HepG2 (cell line): ENCODE measurements around the gene SLC43A1. TPM values are rescaled to one million over a fixed set of nuclear protein-coding genes. Genes with fewer than 3 reads are reported as not detected.

Experiments
- DBP ChIP-seq: sonication (generic); formaldehyde crosslinking; IDR thresholded peaks from 2 replicates; pipeline ENCODE4 v1.4.0; 2020; ENCODE audit warnings: missing genetic modification reagents; ENCODE audit errors: not compliant biosample characterization
- E2F2 ChIP-seq: sonication (generic); formaldehyde crosslinking; IDR thresholded peaks from 2 replicates; pipeline ENCODE4 v1.4.0; 2020; ENCODE audit warnings: missing genetic modification reagents, borderline replicate concordance
- HMG20B ChIP-seq: conservative IDR thresholded peaks from 2 replicates; pipeline ENCODE4 v1.6.1; 2016; ENCODE audit warnings: missing genetic modification reagents, missing compliant biosample characterization
- HNF1A ChIP-seq, 2 experiments: sonication (generic) in 1 of 2; formaldehyde crosslinking in 1 of 2; IDR thresholded peaks; 2 replicates each; pipeline versions ENCODE4 v1.4.0 to v1.6.1; 2016 to 2020; ENCODE audit warnings: borderline replicate concordance in 1 of 2, low read depth in 1 of 2, mild to moderate bottlenecking in 1 of 2, missing genetic modification reagents in 1 of 2
- MAFK ChIP-seq, 2 experiments: IDR thresholded peaks in 1 of 2; conservative IDR thresholded peaks in 1 of 2; 2 replicates each; pipeline ENCODE4 v1.6.1; 2011; ENCODE audit warnings: improper control_type of control experiment in 2 of 2, low read length in 2 of 2
- NONO ChIP-seq, 2 experiments: fragments of 450-650 bp in 1 of 2; sonication (generic) in 1 of 2; formaldehyde crosslinking in 1 of 2; IDR thresholded peaks in 1 of 2; conservative IDR thresholded peaks in 1 of 2; 2 replicates each; pipeline versions ENCODE4 v1.6.1 to v1.8.0; 2017 to 2022; ENCODE audit warnings: mild to moderate bottlenecking in 1 of 2, missing genetic modification reagents in 1 of 2, moderate library complexity in 1 of 2
- NPAS2 ChIP-seq: sonication (generic); formaldehyde crosslinking; IDR thresholded peaks from 2 replicates; pipeline ENCODE4 v1.8.0; 2022; ENCODE audit warnings: mild to moderate bottlenecking, missing genetic modification reagents, borderline replicate concordance
- PAX8 ChIP-seq: sonication (generic); formaldehyde crosslinking; IDR thresholded peaks from 2 replicates; pipeline ENCODE4 v1.8.0; 2022; ENCODE audit warnings: mild to moderate bottlenecking, missing genetic modification reagents, borderline replicate concordance
- RFXAP ChIP-seq: sonication (generic); formaldehyde crosslinking; IDR thresholded peaks from 2 replicates; pipeline ENCODE4 v1.4.0; 2020; ENCODE audit warnings: missing genetic modification reagents, borderline replicate concordance
- SALL1 ChIP-seq: sonication (generic); formaldehyde crosslinking; IDR thresholded peaks from 2 replicates; pipeline ENCODE4 v1.8.0; 2022; ENCODE audit warnings: mild to moderate bottlenecking, missing genetic modification reagents
- TARDBP ChIP-seq: sonication (generic); formaldehyde crosslinking; IDR thresholded peaks from 2 replicates; pipeline ENCODE4 v1.8.0; 2022; ENCODE audit warnings: mild to moderate bottlenecking, missing genetic modification reagents
- TGIF2 ChIP-seq: IDR thresholded peaks from 2 replicates; pipeline ENCODE4 v1.6.1; 2016; ENCODE audit warnings: control low read depth, missing compliant biosample characterization
- ZNF251 ChIP-seq: sonication (generic); formaldehyde crosslinking; IDR thresholded peaks from 2 replicates; pipeline ENCODE4 v1.9.0; 2021; ENCODE audit warnings: mild to moderate bottlenecking, missing genetic modification reagents
- ZNF274 ChIP-seq: sonication (generic); formaldehyde crosslinking; IDR thresholded peaks from 2 replicates; pipeline ENCODE4 v1.5.1; 2020; ENCODE audit warnings: mild to moderate bottlenecking, missing genetic modification reagents
- ZNF570 ChIP-seq: sonication (generic); formaldehyde crosslinking; IDR thresholded peaks from 2 replicates; pipeline ENCODE4 v1.4.0; 2020; ENCODE audit warnings: mild to moderate bottlenecking, missing genetic modification reagents, borderline replicate concordance
- polyA plus RNA-seq, 8 experiments: library from polyadenylated mRNA; depleted of rRNA in 3 of 8; stranded (reverse) in 7 of 8; unstranded in 1 of 8; fragments of >200 nt; fragmentation: Illumina TruSeq in 4 of 8; extraction: Trizol in 4 of 8; gene quantifications; 2 replicates each; pipeline versions ENCODE4 v1.2.1 to v1.2.3, GENCODE V29; 2011 to 2016; ENCODE audit warnings: low read depth in 4 of 8, missing spikeins in 1 of 8, mixed read lengths in 1 of 8; ENCODE audit not compliant: insufficient read depth in 1 of 8
- total RNA-seq, 5 experiments: library from RNA; depleted of rRNA; stranded (reverse); fragments of >200 nt; fragmentation: Illumina TruSeq; extraction: Trizol; gene quantifications; 2 replicates each; pipeline ENCODE4 v1.2.3, GENCODE V29; 2016; ENCODE audit warnings: low read depth in 1 of 5
- TF ChIP-seq, protein P1 (sequence below): sonication (generic); formaldehyde crosslinking; IDR thresholded peaks from 2 replicates; pipeline ENCODE4 v1.4.0; 2020; ENCODE audit warnings: missing genetic modification reagents
- TF ChIP-seq, protein P2 (sequence below): sonication (generic); formaldehyde crosslinking; IDR thresholded peaks from 2 replicates; pipeline ENCODE4 v1.4.0; 2020; ENCODE audit warnings: mild to moderate bottlenecking, missing genetic modification reagents

The SLC43A1 gene
- total and polyA plus RNA-seq, 2 of the 13 experiments (the other 11 are each of a cell fraction or from before 2014, with no cell fraction given) = 72.3 to 87.6 TPM

DNA sequence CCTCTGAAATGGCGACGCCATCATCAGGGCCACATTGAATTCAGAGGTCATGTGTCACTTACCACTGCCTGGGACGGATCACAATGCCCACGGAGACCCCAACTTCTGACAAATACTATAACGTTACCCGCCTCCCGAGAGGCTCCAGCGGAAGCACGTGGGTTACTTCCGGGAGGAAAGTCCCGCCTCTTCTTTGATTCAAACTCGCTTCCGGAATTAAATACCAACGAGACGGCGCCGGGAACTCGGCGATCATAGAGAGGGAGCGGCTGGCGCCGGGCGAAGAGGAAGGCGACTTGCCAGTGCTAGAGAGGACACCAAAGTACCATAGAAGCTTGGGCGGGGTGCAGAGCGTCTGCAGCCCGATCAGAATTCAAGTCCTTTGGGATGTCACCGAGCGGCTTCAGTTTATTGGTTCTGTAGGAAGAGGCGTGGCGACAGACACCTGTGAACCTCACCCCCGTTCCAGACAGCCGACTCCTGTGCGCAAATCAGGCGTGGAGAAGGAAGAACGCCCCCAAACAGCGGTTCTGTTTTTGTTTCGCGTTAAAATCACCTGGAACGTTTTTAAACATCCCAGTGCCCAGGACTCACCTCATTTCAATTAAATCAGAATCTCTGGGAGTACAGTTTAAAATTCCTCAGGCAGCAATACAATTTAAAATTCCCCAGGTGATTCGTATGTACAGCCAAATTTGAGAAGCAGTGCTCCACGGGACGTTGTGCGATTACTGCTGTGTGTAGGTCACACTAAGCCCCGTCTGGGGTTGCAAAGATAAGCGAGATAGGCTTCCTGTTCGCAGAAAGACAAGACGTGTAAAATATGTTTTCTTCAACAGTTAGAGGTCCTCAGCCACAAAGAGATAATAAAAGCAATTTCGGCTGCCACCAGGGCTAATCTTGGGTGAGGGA, 15.3 kb upstream of the SLC43A1 start, which contains the start of gene TIMM10 (continued):
- TF ChIP-seq SALL1 (CRISPR knock-in tag) (peak; percentile 46; the same call in 1 of the 2 replicates), ZNF251 (CRISPR knock-in tag) (no peak), ZNF274 (peak; percentile 13; the same call in 1 of the 2 replicates), DBP (CRISPR knock-in tag) (no peak), PAX8 (CRISPR knock-in tag) (no peak), TGIF2 (peak; percentile 85; the same call in 1 of the 2 replicates), NONO (IDR thresholded peaks at IDR 0.05) (no peak), NONO (CRISPR knock-in tag; conservative IDR thresholded peaks at IDR 0.05) (peak; percentile 58), TARDBP (CRISPR knock-in tag) (peak; percentile 62; the same call in 1 of the 2 replicates), E2F2 (CRISPR knock-in tag) (peak; percentile 81; the same call in 1 of the 2 replicates), RFXAP (CRISPR knock-in tag) (no peak; the same call in none of the 2 replicates), HNF1A (IDR thresholded peaks at IDR 0.05; ENCODE audit: low read depth) (peak; percentile 53; the same call in 1 of the 2 replicates), HNF1A (CRISPR knock-in tag; IDR thresholded peaks at IDR 0.05; ENCODE audit: borderline replicate concordance) (no peak; the same call in 1 of the 2 replicates), ZNF570 (CRISPR knock-in tag) (no peak), NPAS2 (CRISPR knock-in tag) (no peak), MAFK (conservative IDR thresholded peaks at IDR 0.05 in 1 of 2, IDR thresholded peaks at IDR 0.05 in 1 of 2; ENCODE audit: low read length in 2 of 2) (no peak), HMG20B (CRISPR knock-in tag) (0 out of 2 replicates have a peak, but pooled peaks have one; percentile 55)
- TF ChIP-seq, protein P1, sequence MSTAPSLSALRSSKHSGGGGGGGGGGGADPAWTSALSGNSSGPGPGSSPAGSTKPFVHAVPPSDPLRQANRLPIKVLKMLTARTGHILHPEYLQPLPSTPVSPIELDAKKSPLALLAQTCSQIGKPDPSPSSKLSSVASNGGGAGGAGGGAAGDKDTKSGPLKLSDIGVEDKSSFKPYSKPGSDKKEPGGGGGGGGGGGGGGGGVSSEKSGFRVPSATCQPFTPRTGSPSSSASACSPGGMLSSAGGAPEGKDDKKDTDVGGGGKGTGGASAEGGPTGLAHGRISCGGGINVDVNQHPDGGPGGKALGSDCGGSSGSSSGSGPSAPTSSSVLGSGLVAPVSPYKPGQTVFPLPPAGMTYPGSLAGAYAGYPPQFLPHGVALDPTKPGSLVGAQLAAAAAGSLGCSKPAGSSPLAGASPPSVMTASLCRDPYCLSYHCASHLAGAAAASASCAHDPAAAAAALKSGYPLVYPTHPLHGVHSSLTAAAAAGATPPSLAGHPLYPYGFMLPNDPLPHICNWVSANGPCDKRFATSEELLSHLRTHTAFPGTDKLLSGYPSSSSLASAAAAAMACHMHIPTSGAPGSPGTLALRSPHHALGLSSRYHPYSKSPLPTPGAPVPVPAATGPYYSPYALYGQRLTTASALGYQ (CRISPR knock-in tag) = peak; percentile 88
- TF ChIP-seq, protein P2, sequence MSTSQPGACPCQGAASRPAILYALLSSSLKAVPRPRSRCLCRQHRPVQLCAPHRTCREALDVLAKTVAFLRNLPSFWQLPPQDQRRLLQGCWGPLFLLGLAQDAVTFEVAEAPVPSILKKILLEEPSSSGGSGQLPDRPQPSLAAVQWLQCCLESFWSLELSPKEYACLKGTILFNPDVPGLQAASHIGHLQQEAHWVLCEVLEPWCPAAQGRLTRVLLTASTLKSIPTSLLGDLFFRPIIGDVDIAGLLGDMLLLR (CRISPR knock-in tag) = peak; percentile 53; the same call in 1 of the 2 replicates
